HT-29 (cell line): Measurements from ENCODE around the gene TOM1. TPM values are rescaled to one million over a fixed set of nuclear protein-coding genes. Genes with fewer than 3 reads are reported as not detected.
A peak's percentile ranks its signal among the peaks of the same experiment; 100 is the strongest.

Experiments used
- DNase-seq: peaks from one replicate; pipeline ENCODE4 v3.0.0-alpha.2; 2015; ENCODE audit warnings: low spot score
- total RNA-seq: library from RNA; depleted of rRNA; stranded (reverse); fragments of >200 nt; shearing (Covaris generic); gene quantifications from 2 replicates; pipeline ENCODE4 v1.2.3, GENCODE V29; 2014

Gene TOM1
- total RNA-seq, 1 experiment from 2014 or later, result 32.4 TPM

DNA sequence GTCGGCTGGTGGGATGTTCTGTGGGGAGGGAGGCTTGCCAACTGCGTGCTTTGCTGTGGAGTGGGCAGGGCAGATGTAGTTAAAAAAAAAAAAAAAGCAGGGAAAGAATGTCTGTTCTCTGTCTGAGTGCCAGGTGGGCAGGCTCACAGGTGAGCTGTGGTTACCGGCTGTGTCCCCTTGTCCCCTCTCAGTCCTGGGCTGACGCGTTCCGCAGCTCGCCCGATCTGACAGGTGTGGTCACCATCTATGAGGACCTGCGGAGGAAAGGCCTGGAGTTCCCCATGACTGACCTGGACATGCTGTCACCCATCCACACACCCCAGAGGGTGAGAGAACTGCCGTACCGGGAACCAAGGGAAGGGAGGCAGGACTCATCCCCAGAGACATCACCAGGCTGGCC lies 23.6 kb downstream of the TOM1 start:
- no peak for DNase-seq

DNA sequence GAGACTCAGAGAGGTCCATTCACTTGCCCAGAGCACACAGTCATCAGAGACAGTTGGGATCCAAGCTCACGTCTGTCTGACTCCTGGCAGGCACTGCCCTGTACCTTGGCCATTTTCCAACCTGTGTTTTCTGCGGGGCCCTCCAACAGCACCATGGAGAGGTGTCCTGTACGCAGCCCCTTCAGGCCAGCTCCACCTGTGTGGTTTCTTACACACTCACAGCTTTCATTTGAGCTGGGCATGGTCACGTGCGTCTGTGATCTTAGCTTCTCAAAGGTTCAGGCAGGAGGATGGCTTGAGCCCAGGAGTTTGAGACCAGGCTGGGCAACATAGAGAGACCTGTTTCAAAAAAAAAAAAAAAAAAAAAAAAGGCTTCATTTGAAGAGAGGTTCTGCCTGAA lies 24.4 kb downstream of the TOM1 start:
- DNase-seq, result no peak

DNA sequence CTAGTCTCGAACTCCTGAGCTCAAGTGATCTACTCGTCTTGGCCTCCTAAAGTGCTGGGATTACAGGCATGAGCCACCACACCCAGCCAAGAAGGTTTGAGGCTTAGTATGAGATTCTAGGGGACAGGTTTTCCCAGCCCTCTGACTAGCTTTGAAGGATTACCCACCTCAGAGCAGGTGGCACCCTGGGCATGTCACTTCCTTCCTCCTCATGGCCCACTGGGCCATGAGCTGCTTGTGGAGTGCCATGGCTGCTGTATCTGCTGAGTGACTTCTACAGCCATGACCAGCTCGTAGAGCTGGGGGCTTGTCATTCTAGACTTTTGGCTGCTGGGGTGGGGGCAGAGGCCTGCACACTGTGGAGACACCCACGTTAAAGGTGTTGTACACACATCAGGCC lies 25.1 kb downstream of the TOM1 start:
- DNase-seq, result no peak

DNA sequence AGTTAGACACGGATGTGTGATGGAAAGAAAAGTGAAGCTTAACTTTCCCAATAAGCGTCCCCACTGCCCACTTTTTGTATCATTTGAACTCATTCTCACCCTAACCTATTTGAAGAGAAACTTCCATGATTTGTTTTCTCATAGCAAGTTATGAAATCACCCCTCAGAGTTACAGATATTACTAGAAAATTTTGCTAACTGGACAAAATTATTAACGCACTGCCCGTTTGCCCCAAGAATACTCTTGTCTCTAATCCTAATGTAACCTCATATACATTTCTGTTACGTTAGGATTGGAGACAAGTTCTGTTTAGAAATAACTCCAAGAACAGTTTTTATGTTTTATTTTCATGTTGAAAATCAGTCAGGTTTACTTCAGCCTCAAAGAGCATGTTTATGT lies 25.5 kb downstream of the TOM1 start:
- no peak for DNase-seq

DNA sequence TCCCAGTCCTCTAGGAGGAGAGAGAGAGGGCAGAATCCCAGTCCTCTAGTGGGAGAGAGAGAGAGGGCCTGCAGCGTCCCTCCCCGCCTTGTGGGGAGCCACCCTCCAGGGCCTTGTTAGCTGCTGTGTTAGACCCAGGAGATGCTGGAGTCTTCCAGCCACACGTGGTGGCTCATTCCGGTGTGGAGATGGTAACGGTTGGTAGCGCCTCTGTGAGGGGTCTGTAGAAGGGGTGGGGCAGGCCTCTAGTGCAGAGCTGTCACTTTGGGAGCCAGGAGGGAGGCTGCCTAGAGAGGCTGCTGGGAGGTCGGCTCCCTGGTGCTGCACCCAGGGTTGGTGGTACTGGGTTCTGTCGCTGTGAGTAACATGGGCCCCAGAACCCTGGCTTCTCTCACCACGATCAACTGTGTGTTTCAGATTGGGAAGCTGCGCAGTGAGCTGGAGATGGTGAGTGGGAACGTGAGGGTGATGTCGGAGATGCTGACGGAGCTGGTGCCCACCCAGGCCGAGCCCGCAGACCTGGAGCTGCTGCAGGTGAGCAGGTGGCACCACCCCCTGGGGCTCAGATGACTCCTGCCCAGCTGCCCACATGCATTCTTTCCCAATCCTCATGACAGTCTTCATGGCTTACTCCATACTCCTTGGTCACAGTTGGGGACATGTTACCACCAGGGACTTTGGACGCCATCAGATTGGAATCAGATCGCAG lies 27.3 kb downstream of the TOM1 start:
- no peak for DNase-seq

DNA sequence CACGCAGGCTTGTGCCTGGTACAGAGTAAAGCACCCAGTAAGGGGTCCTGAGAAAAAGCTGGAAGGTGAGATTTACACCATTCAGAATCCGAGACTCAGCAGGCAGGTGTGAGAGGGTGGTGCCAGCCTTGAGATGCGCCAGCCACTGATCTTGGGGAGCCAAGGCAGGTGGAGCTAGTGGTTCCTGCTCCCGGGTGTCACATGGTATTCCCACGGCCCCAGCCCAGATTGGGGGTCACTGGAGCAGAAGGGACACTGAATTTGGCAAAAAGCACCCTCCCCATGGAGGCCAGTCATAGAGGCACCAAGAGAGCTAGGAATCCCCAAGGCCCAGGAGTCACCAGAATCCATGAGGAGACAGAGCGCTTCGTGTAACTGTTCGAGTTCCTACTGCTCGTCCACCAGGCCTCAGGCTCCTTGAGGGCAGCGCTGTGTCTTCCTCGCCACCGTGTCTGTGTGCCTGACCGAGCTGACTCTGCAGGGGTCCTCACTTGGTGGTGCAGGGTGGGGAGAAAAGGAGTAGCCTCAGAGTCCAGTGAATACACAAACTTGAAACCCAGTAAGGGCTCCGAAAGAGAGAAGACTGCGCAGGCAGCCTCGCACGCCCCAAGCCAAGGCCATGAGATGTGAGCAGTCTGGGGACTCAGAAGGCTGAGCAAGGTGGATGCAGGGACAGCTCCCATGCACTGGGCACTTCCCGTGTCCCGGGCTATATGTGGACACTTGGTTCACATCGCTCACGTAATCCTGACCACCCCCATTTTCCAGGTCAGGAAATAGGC lies 28.2 kb downstream of the TOM1 start:
- DNase-seq, result no peak

DNA sequence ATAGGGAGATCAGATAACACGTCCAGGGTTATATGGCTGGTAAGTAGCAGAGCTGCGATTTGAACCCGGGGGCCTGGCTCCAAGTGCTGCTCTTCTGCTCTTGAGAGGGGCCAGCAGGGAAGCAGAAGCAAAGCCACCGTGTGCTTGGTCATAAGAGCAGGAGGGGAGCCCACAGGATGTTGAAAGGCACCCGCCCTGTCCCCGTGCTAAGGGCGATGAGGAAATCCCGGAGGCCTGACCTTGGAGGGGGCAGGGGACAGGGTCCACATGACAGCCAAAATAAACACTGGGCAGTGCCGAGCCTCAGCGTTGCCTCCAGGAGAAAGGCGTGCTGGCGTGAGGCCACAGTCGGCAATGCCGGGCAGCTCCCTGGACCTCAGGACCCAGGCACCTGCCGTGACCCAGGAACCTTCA lies 28.8 kb downstream of the TOM1 start:
- DNase-seq, result no peak

DNA sequence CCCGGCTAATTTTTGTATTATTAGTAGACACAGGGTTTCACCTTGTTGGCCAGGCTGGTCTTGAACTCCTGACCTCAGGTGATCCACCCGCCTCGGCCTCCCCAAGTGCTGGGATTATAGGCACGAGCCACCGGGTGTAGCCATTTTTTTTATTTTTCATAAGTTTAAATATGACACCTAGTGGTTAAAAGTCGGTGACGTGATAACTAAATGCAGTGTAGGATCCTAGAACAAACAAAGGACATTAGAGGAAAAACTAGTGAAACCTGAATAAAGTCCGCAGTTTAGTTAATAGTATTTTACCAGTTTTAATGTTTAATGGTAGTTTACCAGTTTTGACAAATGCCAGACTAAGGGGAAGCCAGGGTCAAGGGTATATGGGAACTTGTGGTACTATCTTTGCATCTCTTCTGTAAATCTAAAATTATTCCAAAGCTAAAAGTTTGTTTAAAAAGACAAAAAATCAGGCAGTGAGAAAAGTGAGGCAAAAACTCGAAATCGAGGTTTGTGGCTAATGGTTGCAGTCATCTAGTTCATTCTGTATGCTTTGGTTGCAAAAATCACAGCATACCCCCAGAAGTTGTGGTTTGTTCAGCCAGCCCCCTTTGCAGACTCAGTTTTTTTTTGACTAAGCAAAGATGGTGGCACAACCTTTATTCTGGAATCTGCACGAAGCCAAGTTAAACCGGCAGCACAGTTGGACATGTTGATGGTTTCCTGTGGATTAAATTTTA lies 29.6 kb downstream of the TOM1 start:
- DNase-seq, result no peak

DNA sequence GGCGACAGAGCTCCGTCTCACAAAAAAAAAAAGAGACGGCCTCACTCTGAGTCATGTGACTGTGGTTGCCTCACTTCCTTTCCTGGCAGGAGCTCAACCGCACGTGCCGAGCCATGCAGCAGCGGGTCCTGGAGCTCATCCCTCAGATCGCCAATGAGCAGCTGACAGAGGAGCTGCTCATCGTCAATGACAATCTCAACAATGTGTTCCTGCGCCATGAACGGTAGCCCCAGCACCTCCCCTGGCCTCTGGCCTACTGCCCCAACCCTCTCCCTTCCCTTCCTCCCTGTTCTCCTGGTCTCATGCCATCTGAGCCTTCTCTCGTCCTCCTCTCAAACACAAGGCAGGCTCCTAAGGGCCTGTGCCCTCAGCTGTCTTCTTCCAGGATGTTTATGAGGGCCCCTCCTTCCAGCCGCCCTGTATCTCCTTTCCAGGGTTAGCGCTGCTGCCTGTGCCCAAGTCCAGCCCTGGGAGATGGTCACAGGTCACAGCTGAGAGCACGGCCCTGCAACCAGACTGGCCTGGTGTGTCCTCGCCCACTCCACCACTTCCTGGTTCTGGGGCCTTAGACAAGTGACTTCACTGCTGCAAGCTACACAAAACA lies 30.7 kb downstream of the TOM1 start:
- DNase-seq, result peak; percentile 28

DNA sequence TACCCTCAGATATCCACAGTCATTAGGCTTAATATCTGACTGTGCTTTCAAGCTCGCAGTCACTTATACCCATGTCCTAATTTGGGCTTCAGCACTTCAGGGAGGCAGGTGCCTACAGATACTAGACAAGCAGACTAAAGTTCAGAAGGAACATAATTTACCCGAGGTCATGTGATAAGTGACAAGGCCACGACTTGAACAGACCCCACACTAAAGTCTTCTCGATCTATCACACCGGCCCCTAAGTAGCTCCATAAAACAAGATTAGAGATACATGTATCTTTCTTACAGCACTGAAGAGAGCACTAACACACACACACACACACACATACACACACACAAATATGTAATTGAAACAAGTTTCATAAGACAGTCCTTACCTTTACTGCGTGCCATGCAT lies 32.6 kb downstream of the TOM1 start:
- DNase-seq, result no peak

DNA sequence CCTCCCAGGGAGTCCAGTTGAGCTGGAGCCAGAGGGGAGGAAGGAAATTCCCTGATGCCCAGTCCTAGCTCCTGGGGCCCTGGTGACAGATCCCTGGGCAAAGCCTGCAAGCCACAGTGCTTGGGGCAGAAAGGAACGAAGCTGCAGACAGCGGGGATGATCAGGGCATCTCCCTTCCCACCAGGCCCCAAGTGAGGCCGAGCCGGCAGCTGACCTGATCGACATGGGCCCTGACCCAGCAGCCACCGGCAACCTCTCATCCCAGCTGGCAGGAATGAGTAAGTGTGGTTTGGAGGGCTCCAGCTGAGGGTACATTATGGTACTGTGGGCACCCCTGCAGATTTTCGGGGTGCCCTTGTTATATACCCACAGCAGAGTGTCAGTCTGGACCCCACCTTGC lies 33.5 kb downstream of the TOM1 start:
- DNase-seq, result no peak

DNA sequence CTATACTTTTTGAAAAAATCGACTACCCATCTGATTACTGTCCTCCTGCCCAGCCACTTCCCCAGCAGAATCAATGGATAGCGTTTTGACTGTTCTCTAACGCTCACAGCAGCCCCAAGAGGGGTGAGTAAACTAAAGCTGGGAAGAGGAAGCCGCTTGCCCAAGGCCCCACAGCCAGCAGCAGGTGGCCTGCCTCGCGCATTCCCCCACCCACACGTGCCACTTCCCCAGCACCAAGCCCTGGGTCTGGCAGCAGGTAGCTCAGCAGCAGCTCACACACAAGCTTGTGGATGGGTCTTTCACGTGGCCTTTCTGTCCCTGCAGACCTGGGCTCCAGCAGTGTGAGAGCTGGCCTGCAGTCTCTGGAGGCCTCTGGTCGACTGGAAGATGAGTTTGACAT lies 34.3 kb downstream of the TOM1 start:
- no peak for DNase-seq

DNA sequence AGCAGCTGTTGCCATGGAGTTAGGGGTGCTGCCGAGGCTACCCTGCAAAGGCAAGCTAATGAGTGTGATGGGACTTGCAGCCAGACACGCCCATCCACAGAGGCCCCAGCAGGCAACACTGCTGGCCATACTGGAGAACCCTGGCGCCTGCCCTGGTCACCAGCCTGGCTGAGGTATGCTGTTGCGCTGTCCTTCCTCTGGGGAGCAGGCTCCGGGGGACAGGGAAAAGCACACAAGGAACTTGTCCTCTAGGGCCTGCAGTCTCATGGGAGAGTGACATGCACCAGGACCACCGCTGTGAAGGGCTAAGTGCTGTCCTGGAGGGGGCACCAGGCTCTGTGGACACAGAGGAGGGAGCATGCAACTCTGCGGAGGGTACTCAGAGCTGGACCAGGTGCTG lies 35.8 kb downstream of the TOM1 start:
- no peak for DNase-seq

DNA sequence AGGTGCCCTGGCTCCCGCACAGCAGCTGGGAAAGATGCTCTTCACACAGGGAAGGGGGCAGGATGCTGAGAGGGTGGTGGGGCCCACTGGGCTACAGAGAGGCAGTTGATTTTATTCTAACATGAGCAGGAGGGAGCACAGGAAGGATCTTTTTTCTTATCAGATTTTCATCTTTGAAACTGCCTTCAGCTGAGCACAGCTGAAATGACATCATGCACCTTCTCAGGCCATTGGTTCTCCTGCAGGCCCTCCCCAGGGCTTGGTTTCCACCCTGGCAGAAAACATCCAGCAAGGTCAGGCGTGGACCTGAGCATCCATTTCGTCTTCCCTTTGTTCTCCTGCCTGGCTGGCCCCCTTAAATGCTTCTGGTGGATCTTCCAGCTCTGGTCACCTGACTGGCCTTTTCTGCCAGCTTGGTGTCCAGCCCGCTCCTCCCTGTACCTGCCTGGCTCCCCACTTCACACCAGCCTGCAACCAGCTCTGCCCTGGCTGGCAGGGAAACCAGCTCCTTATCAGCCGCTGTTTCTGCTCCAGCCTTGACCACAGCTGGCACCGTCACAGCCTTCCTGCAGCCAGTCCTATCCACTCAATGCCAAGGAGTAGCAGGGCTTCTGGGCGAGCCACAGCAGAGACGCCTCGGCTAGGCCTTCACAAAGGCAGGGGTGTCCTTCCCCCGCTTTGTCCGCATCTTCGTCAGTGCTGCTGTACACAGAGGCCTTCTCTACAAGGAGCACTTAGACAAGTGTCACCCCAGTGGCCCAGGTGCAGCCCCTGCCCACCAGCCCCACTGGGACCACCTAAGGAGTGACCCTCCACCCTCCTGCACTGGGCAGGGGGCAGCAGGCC lies 36.5 kb downstream of the TOM1 start:
- DNase-seq, result no peak

DNA sequence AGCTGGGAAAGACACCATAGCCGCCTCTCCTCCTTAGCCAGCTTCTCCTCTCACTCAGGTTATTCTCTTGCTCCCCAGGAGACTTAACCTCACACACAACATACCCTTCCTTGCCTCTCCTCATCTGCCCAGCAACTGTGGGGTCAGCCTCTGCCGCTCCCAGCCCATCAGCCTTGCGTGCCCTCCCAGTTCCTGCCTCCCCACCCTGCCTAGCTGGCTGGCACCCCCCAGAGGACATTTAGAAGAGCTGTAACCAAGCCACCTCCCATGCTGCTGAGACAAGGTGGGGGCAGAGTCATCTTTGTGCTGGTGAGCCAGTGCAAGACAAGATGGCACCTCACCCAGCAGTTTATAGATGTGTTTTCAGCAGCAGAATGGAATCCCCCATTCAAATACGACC lies 38.2 kb downstream of the TOM1 start:
- no peak for DNase-seq

DNA sequence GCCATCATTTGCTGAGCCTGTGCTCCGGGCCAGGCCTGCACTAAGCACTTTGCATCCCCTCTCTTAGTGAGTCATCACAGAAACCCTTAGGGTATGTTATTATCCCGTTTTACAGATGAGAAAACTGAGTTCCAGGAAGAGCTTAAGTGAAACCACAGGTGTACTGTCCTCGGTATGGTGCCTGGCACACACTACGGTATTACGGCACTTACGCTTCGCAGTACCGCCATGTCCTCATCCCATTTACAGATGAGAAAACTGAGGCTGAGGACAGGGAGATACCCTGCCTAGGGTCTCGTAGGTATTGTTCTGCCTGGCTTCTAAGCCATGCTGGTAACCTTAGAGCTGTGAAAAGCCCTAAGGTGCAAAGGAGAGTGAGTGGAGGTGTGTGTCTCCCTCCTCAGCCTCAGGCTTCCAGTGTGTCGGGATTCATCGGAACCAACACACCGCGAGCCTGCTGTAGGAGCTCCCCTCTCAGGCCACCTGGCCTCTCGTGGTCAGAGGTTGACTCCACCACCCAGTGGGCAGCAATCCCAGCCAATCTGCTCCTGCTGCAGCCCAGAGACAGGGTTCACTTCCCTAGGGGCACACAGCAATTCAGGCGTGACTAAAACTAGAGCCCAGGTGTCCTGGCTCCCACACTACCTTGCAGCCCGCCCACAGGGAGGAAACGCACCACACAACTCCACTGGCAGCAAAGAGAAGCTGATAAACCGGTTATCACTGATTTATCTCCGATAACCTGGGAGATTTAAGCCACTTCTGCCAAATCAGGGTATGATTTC lies 41.6 kb downstream of the TOM1 start:
- no peak for DNase-seq

DNA sequence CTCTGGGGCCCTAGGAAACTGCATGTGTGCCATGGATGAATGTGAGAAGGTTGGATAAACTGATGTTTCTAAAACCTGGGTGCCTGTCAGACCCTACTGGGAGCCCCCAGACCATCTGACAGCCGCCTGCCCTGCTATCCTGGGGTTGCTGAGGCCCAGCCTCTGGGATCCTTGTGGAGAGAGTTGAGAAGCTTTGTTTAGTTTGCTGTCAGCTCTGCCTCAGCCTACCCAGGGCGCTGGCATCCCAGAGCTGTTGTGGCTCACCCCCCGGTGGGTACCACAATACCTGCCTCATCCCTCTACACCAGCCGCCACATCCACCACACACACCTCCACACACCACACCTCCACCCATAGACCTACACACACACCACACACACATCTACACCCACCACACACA lies 42.7 kb downstream of the TOM1 start:
- no peak for DNase-seq

DNA sequence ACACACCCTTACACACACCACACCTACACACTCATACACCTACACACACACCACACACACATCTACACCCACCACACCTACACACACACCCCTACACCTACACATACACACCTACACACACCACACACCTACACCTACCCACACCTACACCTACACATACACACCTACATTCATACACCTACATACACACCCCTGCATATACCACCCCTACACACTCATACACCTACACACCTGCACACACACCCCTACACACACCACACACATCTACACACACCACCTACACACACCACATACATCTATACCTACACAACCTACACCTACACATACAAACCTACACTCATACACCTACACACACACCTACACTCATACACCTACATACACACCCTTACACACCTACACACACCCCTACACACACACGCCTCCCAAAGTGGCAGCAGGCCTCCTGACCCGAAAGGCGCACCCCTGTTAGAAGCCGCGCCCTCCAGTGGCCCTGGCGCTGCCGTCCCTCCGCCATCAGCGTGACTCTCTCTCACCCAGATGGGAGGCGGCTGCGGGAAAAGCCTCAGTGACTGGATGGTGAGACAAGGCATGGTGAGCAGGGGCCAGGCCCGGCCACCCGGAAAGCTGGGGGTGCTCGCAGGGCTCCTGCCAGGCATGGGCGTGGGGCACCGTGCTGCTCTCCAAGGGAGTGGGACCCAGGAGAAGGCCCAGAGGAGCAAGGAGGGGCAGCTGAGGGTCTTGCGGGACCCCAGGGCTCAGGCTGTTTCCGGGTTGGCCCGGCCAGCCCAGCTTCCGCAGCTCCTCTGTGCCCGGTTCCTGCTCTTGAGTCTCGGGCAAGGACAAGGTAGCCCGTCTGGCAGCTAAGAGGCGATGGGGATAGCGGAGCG lies 44.2 kb downstream of the TOM1 start:
- DNase-seq, result no peak

DNA sequence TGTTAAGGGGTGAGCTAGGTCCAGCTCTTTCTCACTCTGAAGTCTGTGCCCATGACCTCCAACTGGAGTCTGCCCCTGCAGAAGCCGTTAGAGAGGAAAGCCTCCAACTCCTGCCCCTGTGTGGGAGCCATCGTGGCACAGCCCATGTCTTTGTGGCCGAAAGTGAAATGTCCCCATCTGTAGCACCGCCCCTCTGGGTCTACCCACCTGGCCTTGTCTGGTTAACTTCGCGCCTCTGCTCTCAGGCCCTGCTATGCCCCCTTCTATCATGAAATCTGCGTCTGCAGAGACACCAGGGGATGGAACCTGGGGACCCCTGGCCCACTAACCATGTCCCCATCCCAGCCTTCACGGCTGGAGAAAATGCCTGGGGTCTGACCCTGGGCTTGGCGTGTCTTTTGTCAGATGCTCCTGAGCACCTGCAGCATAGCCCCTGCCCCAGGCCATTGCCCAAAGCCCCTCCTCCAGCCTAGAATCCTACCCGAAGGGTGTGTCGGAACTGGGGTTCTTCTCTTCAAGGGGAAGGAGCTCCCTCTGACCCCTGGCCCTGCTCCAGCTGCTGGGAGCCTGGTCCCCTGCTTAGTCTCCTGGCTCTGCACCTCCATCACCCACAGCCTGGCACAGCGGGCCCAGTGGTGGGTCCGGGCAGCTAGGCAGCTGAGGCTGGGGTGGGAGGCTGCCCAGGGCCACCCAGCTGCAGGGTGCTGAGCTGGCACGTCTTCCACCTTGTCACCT lies 45.4 kb downstream of the TOM1 start:
- DNase-seq, result no peak
